HG03064 (cell line): ENCODE results near the gene DDB1.
"Not testable (repeated sequence)": the region's sequence is repeated elsewhere in the genome, so short reads cannot be mapped to it uniquely, and the experiment has no call there.

Source experiments
- ATAC-seq: cut with Tn5 transposase; IDR thresholded peaks from one replicate; pipeline ENCODE4 v1.9.1; 2021; ENCODE audit warnings: low read depth; ENCODE audit not compliant: unreplicated experiment

Gene DDB1

GRCh38 chr11:61274084-61274483 lies 58.8 kb downstream of the DDB1 start:
- ATAC-seq = no peak

GRCh38 chr11:61273178-61274078 lies 59.5 kb downstream of the DDB1 start:
- ATAC-seq = no peak

GRCh38 chr11:61272731-61273130 lies 60.2 kb downstream of the DDB1 start:
- ATAC-seq = no peak

- ATAC-seq = no peak
These were observed 62.4 kb downstream of the DDB1 start for GRCh38 chr11:61270354-61271076.

GRCh38 chr11:61268588-61269250 lies 64.2 kb downstream of the DDB1 start:
- no peak for ATAC-seq

- ATAC-seq = no peak
These were observed 65.5 kb downstream of the DDB1 start for GRCh38 chr11:61267437-61267841.

GRCh38 chr11:61266602-61267001 lies 66.3 kb downstream of the DDB1 start:
- ATAC-seq = no peak

GRCh38 chr11:61265357-61265756 lies 67.5 kb downstream of the DDB1 start:
- ATAC-seq = no peak

- no peak for ATAC-seq
These were observed 68.1 kb downstream of the DDB1 start for GRCh38 chr11:61264795-61265194.

GRCh38 chr11:61264371-61264770 lies 68.5 kb downstream of the DDB1 start:
- ATAC-seq = no peak

GRCh38 chr11:61259363-61259762 lies 73.5 kb downstream of the DDB1 start:
- no peak for ATAC-seq

GRCh38 chr11:61258546-61258945 lies 74.4 kb downstream of the DDB1 start:
- no peak for ATAC-seq

- ATAC-seq = no peak
These were observed 76.0 kb downstream of the DDB1 start for GRCh38 chr11:61256710-61257482.

- ATAC-seq = no peak
These were observed 78.4 kb downstream of the DDB1 start for GRCh38 chr11:61254403-61255025.

- not testable (repeated sequence) for ATAC-seq
These were observed 80.6 kb downstream of the DDB1 start for GRCh38 chr11:61252332-61252731.

- not testable (repeated sequence) for ATAC-seq
These were observed 81.8 kb downstream of the DDB1 start for GRCh38 chr11:61250796-61251765.
